AG10803 (cell line): ENCODE results near the gene BRAP.
A peak's percentile ranks its signal among the peaks of the same experiment; 100 is the strongest.
"Not testable (repeated sequence)": the region's sequence is repeated elsewhere in the genome, so short reads cannot be mapped to it uniquely, and the experiment has no call there.

Experiments used
- DNase-seq: peaks from one replicate; pipeline ENCODE4 v3.0.0; 2010; ENCODE audit warnings: low read depth
- H3K4me3 ChIP-seq: 2 replicates; pipeline ENCODE4 v1.5.1; 2011; ENCODE audit warnings: mild to moderate bottlenecking, low read length, control low read depth
- TF ChIP-seq, protein P1 (sequence below): conservative IDR thresholded peaks from 2 replicates; pipeline ENCODE4 v1.5.1; 2011; ENCODE audit warnings: mild to moderate bottlenecking, low read length, control low read depth, inconsistent platforms

BRAP gene, protein sequence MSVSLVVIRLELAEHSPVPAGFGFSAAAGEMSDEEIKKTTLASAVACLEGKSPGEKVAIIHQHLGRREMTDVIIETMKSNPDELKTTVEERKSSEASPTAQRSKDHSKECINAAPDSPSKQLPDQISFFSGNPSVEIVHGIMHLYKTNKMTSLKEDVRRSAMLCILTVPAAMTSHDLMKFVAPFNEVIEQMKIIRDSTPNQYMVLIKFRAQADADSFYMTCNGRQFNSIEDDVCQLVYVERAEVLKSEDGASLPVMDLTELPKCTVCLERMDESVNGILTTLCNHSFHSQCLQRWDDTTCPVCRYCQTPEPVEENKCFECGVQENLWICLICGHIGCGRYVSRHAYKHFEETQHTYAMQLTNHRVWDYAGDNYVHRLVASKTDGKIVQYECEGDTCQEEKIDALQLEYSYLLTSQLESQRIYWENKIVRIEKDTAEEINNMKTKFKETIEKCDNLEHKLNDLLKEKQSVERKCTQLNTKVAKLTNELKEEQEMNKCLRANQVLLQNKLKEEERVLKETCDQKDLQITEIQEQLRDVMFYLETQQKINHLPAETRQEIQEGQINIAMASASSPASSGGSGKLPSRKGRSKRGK

DNA sequence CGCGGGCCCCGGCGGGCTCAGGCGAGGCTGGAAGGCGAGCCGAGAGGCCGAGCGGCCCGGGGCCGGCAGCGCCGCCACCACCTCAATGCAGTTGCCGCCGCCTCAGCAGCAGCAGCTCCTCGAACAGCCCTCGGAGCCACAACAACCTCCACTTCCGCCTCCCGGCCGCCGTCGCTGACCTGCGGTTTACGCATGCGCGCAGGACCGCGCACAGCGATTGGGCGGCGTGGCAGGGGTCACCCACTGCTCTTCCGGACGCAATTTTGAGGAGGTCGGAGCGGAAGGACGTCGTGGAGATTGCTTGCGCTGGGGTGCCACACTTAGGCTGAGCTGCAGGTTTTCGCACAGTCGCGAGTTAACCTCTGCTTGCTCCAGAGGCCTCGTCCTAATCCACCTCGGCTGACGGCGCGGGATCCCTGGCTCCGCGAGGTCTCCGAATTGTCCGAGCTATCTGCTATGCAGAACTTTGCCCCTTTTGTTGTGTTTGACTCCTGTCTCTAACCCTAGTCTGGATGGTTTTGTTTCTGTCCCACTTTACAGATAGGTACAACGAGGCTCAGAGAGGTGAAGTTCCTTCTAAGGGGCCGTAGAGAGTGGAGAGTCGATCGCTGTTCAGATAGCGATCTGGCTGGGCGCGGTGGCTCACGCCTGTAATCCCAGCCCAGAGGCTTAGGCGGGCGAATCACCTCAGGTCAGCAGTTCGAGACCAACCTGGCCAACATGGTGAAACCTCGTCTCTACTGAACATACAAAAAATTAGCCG is at the start of gene BRAP, which contains the start of gene ACAD10:
TSS of gene BRAP (minus strand) at position 146 of the 763 bp plus-strand sequence. CDS start 164 bp downstream, outside the sequence.
TSS of gene ACAD10 (plus strand) at position 243 of the 763 bp plus-strand sequence. CDS start 6,657 bp downstream, outside the sequence.
- DNase-seq: peak; percentile 91

DNA sequence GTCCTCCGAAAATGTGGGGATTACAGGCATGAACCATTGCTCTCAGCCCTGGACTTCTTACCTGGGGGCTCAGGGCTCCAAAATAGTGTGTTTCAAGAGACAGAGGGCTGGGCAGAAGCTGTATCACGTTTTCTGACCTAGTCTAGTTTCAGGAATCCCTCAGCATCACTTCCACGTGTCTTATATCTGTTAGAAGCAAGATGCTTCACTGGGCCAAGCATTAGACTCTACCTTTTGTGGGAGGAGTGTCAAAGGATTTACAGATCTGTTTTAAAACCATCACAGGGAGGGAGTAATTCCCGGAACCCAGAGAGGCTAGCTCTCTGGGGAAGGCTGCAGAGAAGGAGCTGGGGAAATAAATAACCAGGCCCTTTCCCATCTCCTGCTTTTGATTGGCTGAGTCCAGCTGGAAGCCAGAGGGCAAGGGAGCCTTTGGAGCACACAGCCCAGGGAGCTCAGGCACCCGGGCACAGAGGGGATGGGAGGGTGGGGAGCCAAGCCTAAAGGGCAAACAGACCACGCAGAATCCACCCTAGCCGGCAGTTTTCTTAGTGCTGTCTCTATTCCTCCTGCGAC is 47.7 kb upstream of the BRAP start:
- TF ChIP-seq, protein P1, sequence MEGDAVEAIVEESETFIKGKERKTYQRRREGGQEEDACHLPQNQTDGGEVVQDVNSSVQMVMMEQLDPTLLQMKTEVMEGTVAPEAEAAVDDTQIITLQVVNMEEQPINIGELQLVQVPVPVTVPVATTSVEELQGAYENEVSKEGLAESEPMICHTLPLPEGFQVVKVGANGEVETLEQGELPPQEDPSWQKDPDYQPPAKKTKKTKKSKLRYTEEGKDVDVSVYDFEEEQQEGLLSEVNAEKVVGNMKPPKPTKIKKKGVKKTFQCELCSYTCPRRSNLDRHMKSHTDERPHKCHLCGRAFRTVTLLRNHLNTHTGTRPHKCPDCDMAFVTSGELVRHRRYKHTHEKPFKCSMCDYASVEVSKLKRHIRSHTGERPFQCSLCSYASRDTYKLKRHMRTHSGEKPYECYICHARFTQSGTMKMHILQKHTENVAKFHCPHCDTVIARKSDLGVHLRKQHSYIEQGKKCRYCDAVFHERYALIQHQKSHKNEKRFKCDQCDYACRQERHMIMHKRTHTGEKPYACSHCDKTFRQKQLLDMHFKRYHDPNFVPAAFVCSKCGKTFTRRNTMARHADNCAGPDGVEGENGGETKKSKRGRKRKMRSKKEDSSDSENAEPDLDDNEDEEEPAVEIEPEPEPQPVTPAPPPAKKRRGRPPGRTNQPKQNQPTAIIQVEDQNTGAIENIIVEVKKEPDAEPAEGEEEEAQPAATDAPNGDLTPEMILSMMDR: no peak
- no peak overlapping the region for H3K4me3 ChIP-seq
- no peak for DNase-seq

More for the DNA sequence above, at the start of gene BRAP, which contains the start of gene ACAD10:
- peak within 1 kb of the TSS; percentile 99 for H3K4me3 ChIP-seq
- TF ChIP-seq, protein P1: no peak

DNA sequence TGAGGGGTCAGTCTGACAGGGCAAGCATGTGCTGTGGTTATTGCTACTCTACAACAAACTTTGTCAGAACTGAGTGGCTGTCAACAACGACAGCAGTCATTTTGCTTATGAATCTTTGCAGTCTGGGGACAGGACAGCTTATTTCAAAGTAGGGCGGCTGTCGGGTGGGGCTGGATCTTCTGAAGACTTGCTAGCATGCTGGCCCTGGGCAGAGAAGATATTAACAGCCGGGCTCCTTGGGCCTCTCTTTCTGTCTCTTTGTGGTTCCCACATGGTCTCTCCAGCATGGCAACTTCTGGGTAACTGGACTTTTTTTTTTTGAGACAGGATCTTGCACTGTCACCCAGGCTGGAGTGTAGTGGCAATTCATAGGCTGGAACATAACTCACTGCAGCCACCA is 47.0 kb upstream of the BRAP start:
- TF ChIP-seq, protein P1: no peak
- no peak overlapping the region for H3K4me3 ChIP-seq
- DNase-seq: no peak

DNA sequence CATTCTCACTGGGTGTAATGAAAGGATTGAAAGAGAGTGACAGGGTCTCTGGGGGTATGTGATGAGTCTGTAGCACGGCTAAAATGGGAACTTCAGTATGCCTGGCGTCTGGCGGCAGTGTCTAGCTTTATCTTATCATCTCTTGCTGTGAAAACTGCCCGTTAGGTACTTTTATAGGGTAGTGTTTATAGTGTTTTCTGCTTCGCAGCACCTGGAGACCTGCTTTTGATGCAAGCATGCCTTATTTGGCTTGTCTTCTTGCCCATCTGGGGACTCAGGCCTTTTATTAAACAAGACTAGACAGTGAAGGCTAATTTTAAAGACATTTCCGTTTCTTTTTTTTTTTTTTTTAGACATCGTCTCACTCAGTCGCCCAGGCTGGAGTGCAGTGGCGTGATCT is 44.7 kb upstream of the BRAP start:
- H3K4me3 ChIP-seq: no peak overlapping the region
- no peak for DNase-seq

DNA sequence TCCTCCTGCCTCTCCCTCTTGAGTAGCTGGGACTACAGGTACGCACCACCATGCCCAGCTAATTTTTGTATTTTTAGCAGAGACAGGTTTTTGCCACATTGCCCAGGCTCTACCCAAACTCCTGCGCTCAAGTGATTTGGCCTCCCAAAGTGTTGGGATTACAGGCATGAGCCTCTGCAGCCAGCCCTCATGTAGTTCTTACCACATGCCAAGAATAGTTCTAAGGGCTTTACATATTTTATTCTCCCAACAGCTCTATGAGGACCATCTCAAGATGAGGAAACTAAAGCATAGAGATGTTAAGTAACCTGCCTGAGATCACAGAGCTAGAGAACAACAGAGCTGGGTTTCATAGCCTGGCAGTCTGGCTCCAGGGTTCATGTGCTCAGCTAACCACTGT is 43.0 kb upstream of the BRAP start:
- TF ChIP-seq, protein P1: no peak
- no peak overlapping the region for H3K4me3 ChIP-seq
- no peak for DNase-seq

More for the DNA sequence above, 44.7 kb upstream of the BRAP start:
- TF ChIP-seq, protein P1: no peak

DNA sequence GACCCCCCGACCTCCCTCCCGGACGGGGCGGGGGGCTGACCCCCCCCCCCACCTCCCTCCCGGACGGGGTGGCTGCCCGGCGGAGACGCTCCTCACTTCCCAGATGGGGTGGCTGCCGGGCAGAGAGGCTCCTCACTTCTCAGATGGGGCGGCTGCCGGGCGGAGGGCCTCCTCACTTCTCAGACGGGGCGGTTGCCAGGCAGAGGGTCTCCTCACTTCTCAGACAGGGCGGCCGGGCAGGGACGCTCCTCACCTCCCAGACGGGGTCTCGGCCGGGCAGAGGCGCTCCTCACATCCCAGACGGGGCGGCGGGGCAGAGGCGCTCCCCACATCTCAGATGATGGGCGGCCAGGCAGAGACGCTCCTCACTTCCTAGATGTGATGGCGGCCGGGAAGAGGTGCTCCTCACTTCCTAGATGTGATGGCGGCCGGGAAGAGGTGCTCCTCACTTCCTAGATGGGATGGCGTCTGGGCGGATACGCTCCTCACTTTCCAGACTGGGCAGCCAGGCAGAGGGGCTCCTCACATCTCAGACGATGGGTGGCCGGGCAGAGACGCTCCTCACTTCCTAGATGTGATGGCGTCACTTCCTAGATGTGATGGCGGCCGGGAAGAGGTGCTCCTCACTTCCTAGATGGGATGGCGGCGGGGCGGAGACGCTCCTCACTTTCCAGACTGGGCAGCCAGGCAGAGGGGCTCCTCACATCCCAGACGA is 38.0 kb upstream of the BRAP start:
- DNase-seq, H3K4me3 ChIP-seq: not testable (repeated sequence)

DNA sequence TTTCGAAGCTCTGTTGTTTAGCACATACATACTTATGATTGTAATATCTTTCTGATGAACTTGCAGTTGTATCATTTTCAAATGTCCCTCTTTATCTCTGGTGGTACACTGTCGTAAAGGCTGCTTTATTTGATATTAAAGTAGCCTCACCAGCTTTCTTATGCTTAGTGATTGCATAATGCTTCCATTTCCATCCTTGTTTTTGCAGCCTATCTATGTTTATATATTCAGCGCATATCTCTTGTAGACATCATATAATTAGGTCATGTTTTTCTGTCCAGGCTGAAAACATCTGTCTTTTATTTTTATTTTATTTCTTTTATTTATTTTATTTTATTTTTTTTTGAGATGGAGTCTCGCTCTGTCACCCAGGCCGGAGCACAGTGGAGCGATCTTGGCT is 34.7 kb upstream of the BRAP start:
- no peak for DNase-seq
- no peak overlapping the region for H3K4me3 ChIP-seq
- TF ChIP-seq, protein P1: no peak

DNA sequence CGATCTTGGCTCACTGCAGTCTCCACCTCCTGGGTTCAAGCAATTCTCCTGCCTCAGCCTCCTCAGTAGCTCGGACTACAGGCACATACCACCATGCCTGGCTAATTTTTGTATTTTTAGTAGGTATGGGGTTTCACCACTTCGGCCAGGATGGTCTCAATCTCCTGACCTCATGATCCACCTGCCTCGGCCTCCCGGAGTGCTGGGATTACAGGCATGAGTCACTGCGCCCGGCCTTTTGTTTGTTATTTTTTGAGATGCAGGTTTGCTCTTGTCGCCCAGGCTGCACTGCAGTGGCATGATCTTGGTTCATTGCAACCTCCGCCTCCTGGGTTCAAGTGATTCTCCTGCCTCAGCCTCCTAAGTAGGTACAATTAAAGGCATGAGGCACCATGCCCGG is 33.6 kb upstream of the BRAP start:
- H3K4me3 ChIP-seq, DNase-seq: not testable (repeated sequence)
